NCI-H2227 treated with DMSO at 0.1 percent for 48 hours (cell line): Measurements from ENCODE around the gene CPSF4L.
"Not testable (repeated sequence)": the region's sequence is repeated elsewhere in the genome, so short reads cannot be mapped to it uniquely, and the experiment has no call there.

ENCODE experiments used
- DNase-seq: peaks from one replicate; lab custom pipeline; 2025; lab: John Stamatoyannopoulos, UW

CPSF4L gene

DNA sequence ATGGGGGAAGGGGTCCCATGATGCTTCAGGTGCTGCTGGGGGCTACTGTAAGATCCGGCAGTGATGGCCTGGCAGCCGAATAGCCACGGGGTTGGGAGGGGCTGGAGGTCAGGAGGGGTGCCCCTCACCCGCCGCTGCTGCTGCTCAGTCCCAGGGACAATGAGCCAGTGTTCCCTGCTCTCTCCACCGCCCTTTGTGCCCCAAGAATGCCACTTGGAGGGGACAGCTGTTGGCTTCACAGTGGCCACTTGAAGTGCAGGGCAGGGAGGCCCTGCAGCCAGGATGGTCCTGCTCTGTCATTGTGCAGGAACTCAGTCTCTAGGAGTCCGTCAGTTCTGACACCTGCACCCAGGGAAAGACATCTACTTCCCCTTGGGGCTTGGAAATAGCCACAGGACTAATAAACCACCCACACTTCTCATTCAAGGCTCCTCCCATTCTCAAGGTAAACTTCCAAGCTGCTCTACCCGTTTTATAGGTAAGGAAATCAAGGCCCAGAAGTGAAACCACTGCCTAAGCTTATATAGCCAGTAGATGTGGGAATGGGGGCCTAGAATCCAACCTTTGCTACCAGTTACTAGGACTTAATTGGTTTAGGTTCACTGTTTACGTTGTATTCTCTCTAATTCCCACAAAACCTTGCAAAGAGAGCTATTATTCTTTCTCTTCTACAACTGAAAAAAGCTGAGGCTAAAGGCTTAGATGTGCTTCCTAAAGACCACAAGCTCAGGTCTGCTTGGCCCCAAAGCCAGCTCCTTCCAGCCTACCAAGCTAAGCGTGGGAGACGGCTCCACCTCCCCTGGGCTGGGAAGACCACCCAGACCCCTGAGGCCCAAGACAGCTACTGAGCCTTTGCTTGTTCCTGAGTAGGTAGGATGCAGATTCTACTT, 6.2 kb upstream of the CPSF4L start:
- no peak for DNase-seq

DNA sequence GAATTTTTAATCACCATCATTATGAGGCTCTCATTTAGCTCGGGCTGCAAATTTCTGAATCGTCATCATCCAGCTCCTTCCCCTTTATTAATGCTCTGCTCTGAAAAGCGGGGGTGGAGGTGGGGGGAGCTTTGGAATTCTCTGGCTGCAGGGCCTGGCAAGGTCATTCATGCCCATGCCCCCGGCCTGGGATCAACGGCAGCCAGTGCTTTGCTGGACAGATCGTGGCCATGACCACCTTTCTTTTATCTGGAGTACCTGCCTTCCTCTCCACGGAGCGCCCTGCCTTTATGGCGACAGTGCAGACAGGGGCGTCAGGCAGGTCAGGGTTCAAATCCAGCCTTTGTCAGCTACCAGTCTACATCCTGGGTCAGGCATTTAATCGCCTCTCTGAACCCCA, 5.1 kb upstream of the CPSF4L start:
- no peak for DNase-seq

DNA sequence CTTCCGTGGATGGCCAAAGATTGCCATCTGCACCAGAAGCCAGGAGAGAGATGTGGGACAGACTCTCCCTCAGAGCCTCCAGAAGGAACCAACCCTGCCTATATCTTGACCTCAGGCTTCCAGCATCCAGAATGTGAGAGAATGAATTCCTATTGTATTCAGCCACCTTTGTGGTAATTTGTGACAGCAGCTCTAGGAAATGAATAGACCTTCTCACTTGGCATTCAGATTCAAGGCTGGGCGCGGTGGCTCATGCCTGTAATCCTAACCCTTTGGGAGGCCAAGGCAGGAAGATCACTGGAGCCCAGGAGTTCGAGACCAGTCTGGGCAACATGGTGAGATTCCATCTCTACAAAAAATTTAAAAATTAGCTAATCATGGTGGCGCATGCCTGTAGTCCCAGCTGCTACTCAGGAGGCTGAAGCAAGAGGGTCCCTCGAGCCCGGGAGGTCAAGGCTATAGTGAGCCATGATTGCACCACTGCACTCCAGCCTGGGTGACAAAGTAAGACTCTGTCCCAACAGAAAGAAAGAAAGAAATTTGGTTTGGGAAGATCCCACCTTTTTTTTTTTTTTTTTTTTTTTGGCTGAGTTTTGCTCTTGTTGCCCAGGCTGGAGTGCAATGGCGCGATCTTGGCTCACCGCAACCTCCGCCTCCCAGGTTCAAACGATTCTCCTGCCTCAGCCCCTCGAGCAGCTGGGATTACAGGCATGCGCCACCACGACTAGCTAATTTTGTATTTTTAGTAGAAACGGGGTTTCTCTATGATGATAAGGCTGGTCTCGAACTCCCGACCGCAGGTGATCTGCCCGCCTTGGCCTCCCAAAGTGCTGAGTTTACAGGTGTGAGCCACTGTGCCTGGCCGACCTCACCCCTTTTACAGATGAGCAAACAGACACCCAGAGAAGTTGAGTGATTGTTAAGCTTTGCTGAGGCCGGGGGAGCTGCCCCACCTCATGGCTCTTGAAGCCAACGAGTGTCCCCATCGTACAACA, 4.3 kb upstream of the CPSF4L start:
- no peak for DNase-seq

DNA sequence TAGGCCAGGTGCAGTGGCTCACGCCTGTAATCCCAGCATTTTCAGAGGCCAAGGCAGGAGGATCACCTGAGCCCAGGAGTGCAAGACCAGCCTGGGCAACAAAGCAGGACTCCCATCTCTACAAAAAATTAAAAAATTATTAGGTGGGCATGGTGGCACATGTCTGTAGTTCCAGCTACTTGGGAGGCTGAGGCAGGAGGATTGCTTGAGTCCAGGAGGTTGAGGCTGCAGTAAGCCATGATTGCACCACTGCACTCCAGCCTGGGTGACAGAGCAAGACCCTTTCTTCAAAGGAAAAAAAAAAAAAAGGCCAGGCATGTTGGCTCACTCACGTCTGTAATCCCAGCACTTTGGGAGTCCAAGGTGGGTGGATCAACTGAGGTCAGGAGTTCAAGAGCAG, 2.8 kb upstream of the CPSF4L start:
- DNase-seq, result not testable (repeated sequence)

DNA sequence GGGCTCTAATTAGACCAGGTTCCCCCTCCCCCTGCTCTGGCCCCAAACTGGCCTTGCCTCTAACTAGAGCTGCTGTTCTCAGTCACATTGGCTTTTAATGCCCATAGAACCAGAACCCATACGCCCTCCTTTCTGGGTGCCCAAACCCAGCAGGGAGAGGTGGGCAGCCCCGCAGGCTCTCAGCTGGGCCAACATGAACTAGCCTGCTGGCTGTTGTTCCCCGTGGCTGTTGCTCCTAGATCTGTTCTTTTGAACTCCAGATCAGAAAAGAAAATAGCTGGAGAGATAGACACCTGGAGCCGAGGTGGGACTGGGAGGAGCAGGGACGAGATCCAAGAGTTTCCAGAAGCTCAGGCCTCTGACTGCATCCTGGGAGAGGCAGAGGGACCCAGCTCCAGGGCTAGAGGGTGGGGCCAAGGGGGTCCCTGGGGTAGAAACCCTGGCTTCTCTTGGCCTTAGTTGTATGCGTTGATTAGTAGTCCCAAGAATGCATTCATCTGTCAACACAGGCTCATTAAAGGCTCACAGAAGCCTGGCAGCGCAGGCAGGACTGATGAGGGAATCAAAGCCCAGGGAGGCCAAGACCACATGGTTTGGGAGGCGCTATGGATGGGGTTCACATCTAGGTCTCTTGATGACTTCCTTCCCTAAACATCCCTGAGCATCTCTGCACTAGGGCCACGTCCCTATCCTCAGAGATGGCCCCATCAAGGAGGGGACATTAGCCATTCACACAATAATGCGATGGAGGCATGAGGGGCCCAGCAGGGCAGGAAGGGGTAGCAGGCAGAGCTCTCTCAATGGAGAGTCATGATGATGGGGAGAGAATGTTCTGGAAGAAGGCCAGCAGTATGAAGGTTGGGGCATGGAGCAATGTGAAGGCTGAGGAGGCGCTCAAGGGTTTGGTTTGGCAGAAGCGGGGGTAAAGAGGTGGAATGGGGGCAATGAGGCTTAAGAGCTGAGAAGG, 1.3 kb upstream of the CPSF4L start:
- DNase-seq, result no peak

DNA sequence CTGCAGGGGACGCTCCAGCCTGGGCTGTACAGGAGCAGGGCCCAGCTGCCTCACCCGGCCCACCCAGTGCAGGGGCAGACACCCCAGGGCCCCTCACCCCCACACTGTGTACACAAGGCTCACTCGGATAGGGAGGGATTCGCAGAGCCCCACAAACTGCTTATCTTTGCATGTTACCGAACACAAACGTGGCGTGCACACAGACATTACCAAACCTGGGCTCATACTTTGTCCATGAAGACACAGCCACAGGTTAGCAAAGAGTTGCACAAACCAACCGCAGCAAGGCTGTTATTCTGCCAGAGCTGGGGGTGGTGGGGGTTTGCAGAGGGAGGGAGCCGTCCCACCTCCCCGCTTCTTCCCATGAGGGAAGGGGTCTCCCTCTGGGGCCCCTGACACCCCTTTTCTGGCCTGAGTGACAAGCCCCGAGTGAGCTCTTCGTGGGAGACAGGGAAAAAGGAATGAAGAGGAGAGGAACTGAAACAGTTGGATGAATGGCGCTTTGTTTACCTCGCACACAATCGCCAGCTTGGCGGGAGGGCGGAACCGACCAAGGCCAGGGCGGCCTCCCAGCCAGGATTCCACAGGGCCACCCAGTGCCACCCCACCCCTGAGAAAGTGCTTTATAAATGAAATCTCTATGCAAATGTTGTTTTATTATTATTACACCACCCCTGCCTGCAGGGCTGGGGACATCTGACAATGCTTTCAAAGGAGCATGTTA, 434 bp upstream of the CPSF4L start:
- no peak for DNase-seq

DNA sequence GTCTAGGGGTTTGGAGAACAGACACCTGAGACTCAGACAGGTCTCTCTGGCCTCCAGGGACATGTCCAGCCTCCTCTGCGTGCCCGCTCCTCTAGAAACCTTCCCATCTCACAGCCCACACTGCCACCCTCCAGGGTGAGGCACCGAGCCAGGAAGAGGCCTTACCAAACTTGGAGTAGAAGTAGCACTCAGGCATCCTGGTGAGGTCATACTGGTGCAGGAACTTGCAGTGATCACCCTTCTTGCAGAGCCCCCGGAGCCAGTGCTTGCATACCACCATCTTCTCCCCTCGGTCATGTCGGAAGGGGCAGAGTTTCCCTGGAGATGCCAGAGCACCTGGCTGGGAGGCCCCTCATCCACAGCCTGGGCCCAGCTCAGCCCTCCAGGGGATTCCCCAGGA, 4.2 kb downstream of the CPSF4L start:
- no peak for DNase-seq

DNA sequence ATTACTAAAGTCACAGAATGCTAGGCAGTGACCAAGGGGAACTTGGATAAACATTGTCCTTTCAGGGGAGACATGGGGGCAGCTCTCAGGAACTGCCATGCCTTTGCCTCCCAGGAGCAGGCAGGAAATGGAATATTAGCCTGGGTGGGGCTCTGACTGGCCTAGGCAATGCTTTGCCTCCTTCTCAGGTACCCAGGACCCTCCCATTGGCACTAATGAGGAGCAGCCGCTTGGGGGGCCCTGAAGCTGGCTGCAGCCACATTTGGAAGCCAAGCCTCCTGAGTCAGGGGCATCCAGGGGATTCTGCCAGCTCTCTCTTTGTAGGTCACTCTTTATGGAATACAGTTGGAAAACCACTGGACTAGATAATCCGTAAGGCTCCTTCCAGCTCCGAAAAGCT, 5.5 kb downstream of the CPSF4L start:
- no peak for DNase-seq

DNA sequence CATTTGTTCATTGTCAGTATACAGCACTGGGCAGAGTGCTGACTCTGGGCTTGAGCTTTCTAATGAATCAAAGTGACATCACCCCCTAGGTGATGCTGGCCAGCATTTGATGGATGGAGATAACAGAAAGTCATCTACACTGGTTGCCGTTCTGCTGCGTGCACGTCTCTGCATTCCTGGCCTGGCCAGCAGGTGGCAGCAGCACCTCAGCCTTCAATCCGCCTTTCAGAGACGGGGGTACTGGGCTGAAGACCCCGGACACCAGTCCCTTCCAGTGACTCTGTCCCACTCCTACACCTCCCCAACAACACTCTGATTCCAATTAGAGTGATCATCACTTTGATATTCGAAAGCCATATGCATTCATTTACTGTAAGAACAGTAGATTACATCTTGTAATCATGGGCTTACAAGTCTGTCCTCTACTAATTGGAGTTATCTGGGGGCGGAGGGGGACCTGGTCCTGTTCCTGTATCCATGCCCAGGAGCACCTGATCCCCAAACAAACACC, 6.0 kb downstream of the CPSF4L start:
- peak; percentile 58 for DNase-seq

DNA sequence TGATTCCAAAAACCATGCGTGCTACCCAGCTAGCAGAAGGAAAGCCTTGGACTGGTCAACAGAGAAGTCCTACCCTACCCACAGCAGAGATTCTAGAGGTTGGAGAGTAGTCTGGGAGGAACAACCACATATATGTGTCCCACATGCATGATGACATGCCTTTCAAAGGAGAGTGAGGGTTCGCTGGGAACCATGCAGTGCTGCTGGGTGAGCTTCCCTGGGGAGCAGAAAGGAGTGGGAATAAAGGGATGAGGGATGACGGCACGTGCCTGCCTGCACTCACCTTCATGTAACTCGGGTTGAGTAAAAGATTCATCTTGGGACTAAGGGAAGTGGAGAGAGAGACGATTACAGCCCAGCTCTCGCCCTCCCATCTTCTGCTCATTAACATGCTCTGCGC, 9.8 kb downstream of the CPSF4L start:
- DNase-seq, result no peak

DNA sequence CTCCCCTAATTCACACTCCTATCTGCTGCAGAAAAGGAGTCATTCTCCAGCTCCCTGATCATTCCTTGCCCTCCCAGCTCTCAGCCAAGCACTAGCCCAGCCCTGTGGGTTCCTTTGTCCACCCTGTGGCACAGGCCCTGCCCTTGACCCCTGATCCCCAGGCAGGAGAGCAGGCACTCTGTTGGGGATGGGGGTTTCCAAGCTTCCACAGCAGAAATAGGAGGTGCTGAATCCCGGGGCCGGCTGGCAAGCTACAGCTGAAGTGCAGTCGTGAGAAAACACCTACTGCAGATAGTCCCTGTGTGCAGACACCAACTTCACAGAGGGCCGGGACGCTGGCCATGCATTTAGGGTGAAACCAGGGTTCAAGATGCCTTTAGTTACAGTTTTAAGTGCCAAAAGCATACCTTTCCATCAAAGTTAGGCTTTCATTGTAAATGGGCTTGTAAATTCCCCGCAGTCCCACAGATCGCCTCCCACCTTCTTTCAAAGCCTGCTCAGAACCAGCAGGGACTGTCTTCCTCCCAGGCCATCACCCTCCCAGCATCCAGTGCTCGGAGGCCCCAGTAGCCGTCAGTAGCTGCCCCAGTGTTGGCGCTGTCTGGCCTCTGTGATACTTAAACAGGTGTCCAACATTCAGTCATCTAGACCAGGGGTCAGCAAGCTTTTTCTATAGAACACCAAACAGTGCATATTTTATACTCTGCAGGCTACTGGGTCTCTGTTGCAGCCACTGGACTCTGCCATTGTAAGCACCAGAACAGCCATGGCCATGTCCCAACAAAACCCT, 10.6 kb downstream of the CPSF4L start:
- no peak for DNase-seq

DNA sequence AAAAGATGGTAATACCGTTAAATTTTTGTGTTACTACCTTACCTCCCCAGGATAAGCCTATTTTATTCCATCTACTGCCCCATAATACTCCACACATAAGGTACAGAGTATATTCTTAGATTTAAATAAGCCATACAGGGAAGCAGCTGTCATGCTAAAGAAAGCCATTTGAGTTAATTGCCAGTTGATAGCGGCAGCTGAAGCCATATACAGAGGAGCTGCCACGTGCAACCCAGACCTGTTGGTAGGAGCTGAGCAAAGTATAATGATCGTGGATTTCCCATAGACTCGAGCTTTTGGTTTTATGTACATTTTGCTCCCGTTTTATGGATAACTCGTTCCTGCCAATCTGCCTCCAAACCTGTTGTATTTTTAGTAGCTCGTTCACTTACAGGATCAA, 12.0 kb downstream of the CPSF4L start:
- DNase-seq, result peak; percentile 23

DNA sequence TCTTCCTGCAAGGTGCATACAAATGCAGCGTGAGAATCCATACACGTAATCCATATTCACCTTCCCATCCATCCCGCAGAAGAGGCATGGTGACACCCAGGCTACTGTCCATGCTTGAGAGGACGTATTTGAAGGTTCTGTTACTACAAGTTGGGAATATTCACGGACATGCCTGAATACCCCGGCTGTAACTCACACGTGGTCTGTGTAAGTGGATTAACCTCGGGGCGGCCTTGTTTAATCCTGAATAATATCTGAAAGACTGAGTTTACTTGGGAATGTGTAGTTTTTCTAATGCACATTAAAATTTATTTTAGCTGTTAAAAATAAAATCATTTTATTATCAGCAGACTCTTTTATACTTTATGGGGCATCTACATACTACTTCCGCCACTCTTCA, 13.1 kb downstream of the CPSF4L start:
- DNase-seq, result no peak

DNA sequence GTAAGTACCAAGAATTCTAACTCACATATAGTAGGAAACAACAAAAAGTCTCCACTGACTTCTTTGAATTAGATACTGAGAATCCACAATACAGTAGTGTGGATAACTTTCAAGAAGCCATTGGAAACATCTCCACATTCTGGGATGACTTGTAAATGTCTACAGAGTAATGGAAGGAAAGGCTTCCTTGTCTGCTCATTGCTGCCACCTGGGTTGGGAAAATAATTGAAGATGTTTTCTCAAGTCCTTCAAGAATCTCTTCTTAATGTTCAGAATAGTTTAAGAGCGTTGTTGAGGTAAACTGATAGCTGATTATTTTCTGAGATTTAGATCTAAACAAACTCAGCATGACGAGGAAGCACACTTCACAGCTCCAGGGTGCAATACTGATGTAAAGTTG, 14.0 kb downstream of the CPSF4L start:
- no peak for DNase-seq

DNA sequence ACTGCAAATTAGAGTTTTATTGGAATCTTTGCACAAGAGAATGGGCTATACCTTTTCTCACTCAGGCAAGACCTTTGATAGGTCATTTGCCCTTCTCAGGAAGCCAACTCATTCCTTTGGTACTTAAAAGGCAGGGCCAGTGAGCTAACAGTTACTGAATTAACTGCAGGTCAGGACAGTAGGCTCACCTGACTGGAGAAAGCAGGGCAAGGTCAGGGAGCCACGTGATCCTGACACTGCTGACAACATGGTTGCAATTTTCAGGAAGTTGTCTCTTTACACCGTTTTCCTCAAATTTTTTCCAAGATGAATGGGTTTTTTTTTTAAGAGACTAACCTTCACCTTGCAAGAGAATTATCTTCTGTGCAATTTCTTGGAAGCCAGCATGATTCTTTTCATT, 21.1 kb downstream of the CPSF4L start:
- no peak for DNase-seq

DNA sequence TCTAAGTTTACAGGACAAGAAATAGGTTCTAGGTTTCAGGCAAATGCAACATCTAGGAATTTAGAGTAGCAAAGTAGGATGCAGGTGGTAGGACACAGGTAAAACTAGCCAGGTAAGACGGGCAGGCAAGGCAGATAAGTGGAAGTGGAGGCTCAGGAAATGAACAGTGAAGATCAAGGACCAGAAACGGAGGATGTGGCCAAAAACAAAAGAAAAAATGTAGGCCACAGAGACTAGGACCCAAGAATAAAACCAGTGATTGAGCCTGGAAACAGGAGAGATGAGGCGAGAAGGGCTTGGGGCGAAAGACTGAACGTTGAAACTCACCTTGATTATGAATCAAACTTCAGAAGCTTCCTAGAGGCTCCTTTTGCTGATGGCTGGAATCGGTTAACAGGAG, 24.0 kb downstream of the CPSF4L start:
- no peak for DNase-seq

DNA sequence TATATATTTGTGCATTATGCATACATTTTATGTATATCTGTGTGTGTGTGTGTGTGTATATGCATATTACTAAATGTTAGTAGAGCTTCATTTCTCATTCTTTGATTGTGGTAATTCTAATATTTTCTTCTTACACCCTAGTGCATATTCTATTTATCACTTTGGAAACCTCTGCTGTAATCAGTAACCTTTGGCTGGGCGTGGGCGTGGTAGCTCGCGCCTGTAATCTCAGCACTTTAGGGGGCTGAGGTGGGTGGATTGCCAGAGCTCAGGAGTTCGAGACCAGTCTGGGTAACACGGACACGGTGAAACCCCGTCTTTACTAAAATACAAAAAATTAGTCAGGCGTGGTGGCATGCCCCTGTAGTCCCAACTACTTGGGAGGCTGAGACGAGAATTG, 26.9 kb downstream of the CPSF4L start:
- DNase-seq, result no peak

DNA sequence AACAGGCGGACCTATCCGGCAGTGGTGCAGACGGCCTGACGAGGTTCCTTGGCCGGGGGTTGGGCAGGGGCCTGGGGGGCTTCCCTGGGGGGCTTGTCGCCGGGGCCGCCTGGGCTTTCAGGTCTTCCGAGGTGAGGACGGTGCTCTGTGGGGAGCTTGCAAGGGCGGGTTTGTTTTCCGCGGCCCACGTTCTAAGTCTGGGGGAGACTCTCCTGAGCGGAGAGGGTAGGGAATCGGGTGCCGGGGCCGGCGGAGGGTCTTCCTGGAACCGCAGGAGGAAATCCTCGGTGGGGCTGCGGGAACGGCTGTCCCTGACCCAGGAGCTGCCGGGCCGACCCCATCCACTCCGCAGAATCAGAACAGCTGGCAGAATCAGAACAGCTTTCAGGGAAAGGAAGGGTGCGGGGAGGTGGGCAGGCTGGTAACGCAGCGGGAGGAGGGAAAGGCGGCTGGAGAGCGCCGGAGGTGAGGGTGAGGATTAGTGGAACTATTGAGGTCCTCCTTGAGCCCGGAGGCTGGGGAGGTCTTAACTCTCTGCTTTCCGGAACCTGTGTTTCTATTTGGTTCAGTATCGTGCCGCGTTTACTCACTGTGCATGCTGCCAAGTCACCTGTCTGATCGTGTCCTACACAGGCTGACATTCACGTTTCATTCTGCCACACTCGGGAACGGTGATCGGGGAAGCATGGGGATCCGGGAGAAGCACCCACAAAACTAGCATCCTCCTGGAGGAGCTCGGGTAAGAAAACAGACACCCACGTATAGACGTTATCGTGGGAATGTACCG, 28.9 kb downstream of the CPSF4L start:
- DNase-seq, result no peak
